B cell (primary cell): ENCODE measurements around the gene ODF2L. TPM values are rescaled to one million over a fixed set of nuclear protein-coding genes. Genes with fewer than 3 reads are reported as not detected.

Source experiments
- ATAC-seq: fragments of 200-7000 bp; cut with Tn5 transposase; one replicate; pipeline ENCODE4 v1.10.0; 2021; ENCODE audit warnings: low read depth, mild to moderate bottlenecking, moderate number of reproducible peaks, moderate library complexity
- CTCF ChIA-PET: fragments of 350-600 bp; sonication (Branson Sonifier 250); formaldehyde crosslinking; loops from one replicate; lab custom pipeline; 2021; ENCODE audit warnings: antibody characterized with exemption, inconsistent platforms; lab: Charles Lee
- POLR2A ChIA-PET: fragments of 350-600 bp; sonication (Branson Sonifier 250); formaldehyde crosslinking; loops from one replicate; lab custom pipeline; 2021; ENCODE audit warnings: antibody characterized with exemption; lab: Charles Lee
- DNase-seq: peaks from one replicate; pipeline ENCODE4 v3.0.0; 2013
- H2AFZ ChIP-seq: 2 replicates; pipeline ENCODE4 v1.6.1; 2012; ENCODE audit warnings: mild to moderate bottlenecking, low read depth, low read length; ENCODE audit not compliant: insufficient read depth, poor library complexity, severe bottlenecking
- H3K27ac ChIP-seq, 2 donors: 1 replicate in 1 of 2; 2 replicates in 1 of 2; pipeline ENCODE4 v1.5.1; 2012 to 2013; ENCODE audit warnings: low read length in 2 of 2, mild to moderate bottlenecking in 2 of 2, moderate library complexity in 1 of 2
- H3K27me3 ChIP-seq, 4 experiments: fragments of 200-600 bp in 1 of 4; sonication (generic) in 1 of 4; replicated peaks in 1 of 4; 1 replicate in 2 of 4; 2 replicates in 2 of 4; pipeline versions ENCODE4 v1.6.1 to v1.7.0; 2013 to 2016; ENCODE audit warnings: low read length in 3 of 4, mild to moderate bottlenecking in 2 of 4, mixed read lengths in 1 of 4, moderate library complexity in 1 of 4; ENCODE audit not compliant: insufficient read depth in 4 of 4, control insufficient read depth in 3 of 4; ENCODE audit errors: control extremely low read depth in 1 of 4
- H3K36me3 ChIP-seq, 2 experiments: replicated peaks in 1 of 2; 1 replicate in 1 of 2; 2 replicates in 1 of 2; pipeline versions ENCODE4 v1.6.1 to v1.7.1; 2013; ENCODE audit warnings: low read length in 1 of 2; ENCODE audit not compliant: insufficient read depth in 2 of 2, control insufficient read depth in 1 of 2; ENCODE audit errors: control extremely low read depth in 1 of 2, extremely low read depth in 1 of 2
- H3K4me1 ChIP-seq, 2 donors: fragments of 200-600 bp in 1 of 2; sonication (generic) in 1 of 2; 1 replicate in 1 of 2; 2 replicates in 1 of 2; pipeline versions ENCODE4 v1.5.1 to v1.6.1; 2013 to 2017; ENCODE audit warnings: low read length in 2 of 2; ENCODE audit not compliant: control insufficient read depth in 2 of 2, insufficient read depth in 2 of 2
- H3K4me2 ChIP-seq: replicated peaks from 2 replicates; pipeline ENCODE3; 2012; ENCODE audit warnings: mild to moderate bottlenecking, low read depth, low read length; ENCODE audit not compliant: poor library complexity, severe bottlenecking
- H3K4me3 ChIP-seq, 5 experiments: fragments of 200-600 bp in 1 of 5; sonication (generic) in 1 of 5; 1 replicate in 3 of 5; 2 replicates in 2 of 5; pipeline versions ENCODE4 v1.5.1 to v1.7.0; 2011 to 2016; ENCODE audit warnings: low read length in 4 of 5, mild to moderate bottlenecking in 4 of 5, low read depth in 2 of 5, control low read depth in 1 of 5, moderate library complexity in 1 of 5; ENCODE audit not compliant: insufficient read depth in 1 of 5; ENCODE audit errors: control extremely low read depth in 1 of 5, extremely low read depth in 1 of 5
- H3K79me2 ChIP-seq: fragments of 200-600 bp; sonication (generic); one replicate; pipeline ENCODE4 v1.6.0; 2016; ENCODE audit warnings: low read length; ENCODE audit not compliant: control insufficient read depth, insufficient read depth
- H3K9ac ChIP-seq: fragments of 200-600 bp; sonication (generic); 2 replicates; pipeline ENCODE4 v1.6.1; 2017; ENCODE audit warnings: mild to moderate bottlenecking, low read length, moderate library complexity
- H3K9me3 ChIP-seq, 3 donors: one replicate each; pipeline versions ENCODE4 v1.6.1 to v1.7.1; 2013; ENCODE audit warnings: low read length in 2 of 3; ENCODE audit not compliant: control insufficient read depth in 2 of 3, insufficient read depth in 1 of 3; ENCODE audit errors: control extremely low read depth in 1 of 3
- H4K20me1 ChIP-seq: 2 replicates; pipeline ENCODE4 v1.6.0; 2012; ENCODE audit warnings: mild to moderate bottlenecking, low read length; ENCODE audit not compliant: insufficient read depth, control insufficient read depth, poor library complexity, severe bottlenecking
- H3K27ac Mint-ChIP-seq: one replicate; pipeline ENCODE4 v1.8.0; 2021; ENCODE audit warnings: mixed read lengths
- H3K27me3 Mint-ChIP-seq: one replicate; pipeline ENCODE4 v1.8.0; 2021; ENCODE audit warnings: mixed read lengths
- H3K4me1 Mint-ChIP-seq: one replicate; pipeline ENCODE4 v1.8.0; 2021; ENCODE audit warnings: mixed read lengths
- H3K4me3 Mint-ChIP-seq: one replicate; pipeline ENCODE4 v1.8.0; 2021; ENCODE audit warnings: mixed read lengths
- H3K9me3 Mint-ChIP-seq: one replicate; pipeline ENCODE4 v1.8.0; 2022; ENCODE audit warnings: mixed read lengths; ENCODE audit not compliant: insufficient read depth
- EZH2 ChIP-seq: IDR thresholded peaks from 2 replicates; pipeline ENCODE4 v1.6.1; 2012; ENCODE audit warnings: borderline replicate concordance, low read depth, mild to moderate bottlenecking, moderate library complexity, low read length; ENCODE audit not compliant: insufficient read depth, poor library complexity, severe bottlenecking
- WGBS: methylation state at CpG from one replicate; pipeline ENCODE4 v1.1.5; 2013; ENCODE audit warnings: missing lambda C conversion rate; ENCODE audit not compliant: insufficient coverage; 5-methylcytosine and 5-hydroxymethylcytosine counted together
- intact Hi-C: fragments of 100-400 bp; cut with micrococcal nuclease; formaldehyde crosslinking; loops from one replicate; pipeline ENCODE4 v1.10.0; 2022
- polyA plus RNA-seq: library from polyadenylated mRNA; depleted of rRNA; stranded (reverse); fragments of >200 nt; gene quantifications from 2 replicates; pipeline ENCODE4 v1.2.3, GENCODE V29; 2012
- total RNA-seq, 2 donors: library from RNA; stranded (reverse); fragments of 120-200 nt in 1 of 2; gene quantifications; 1 replicate in 1 of 2; 2 replicates in 1 of 2; pipeline versions ENCODE4 v1.2.3 to v1.2.4, GENCODE V29; 2013 to 2022
- TF ChIP-seq, protein P1 (sequence below): fragments of 200-600 bp; IDR thresholded peaks from one replicate; pipeline ENCODE4 v1.8.0; 2022; ENCODE audit warnings: antibody characterized with exemption, mild to moderate bottlenecking

Gene ODF2L
- total and polyA plus RNA-seq, 2 donors (not counting 1 experiment from before 2014, with no cell fraction given) = 13.0 to 61.3 TPM

- Mint-ChIP-seq H3K27ac (no peak overlapping the region), H3K4me3 (no peak overlapping the region), H3K9me3 (peaks cover 8% of the 10 kb centered on the region), H3K4me1 (no peaks in the 10 kb centered on the region), H3K27me3 (no peaks in the 10 kb centered on the region)
- TF ChIP-seq EZH2 = no peak
- TF ChIP-seq, protein P1, sequence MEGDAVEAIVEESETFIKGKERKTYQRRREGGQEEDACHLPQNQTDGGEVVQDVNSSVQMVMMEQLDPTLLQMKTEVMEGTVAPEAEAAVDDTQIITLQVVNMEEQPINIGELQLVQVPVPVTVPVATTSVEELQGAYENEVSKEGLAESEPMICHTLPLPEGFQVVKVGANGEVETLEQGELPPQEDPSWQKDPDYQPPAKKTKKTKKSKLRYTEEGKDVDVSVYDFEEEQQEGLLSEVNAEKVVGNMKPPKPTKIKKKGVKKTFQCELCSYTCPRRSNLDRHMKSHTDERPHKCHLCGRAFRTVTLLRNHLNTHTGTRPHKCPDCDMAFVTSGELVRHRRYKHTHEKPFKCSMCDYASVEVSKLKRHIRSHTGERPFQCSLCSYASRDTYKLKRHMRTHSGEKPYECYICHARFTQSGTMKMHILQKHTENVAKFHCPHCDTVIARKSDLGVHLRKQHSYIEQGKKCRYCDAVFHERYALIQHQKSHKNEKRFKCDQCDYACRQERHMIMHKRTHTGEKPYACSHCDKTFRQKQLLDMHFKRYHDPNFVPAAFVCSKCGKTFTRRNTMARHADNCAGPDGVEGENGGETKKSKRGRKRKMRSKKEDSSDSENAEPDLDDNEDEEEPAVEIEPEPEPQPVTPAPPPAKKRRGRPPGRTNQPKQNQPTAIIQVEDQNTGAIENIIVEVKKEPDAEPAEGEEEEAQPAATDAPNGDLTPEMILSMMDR = no peak
- no peak overlapping the region for H3K9ac ChIP-seq
- DNase-seq = no peak
- no peaks in the 10 kb centered on the region for H3K4me1 ChIP-seq
- peaks cover 0 to 5% (median 0%) of the 10 kb centered on the region in 3 donors for H3K9me3 ChIP-seq
- no peak for ATAC-seq
- CTCF ChIA-PET = no interaction called here
- no peaks in the 10 kb centered on the region for H3K27me3 ChIP-seq
- H3K27ac ChIP-seq = no peak overlapping the region
- no peak overlapping the region for H2AFZ ChIP-seq
- no peak overlapping the region for H3K4me2 ChIP-seq
- intact Hi-C loops = no loop called here
- POLR2A ChIA-PET = no interaction called here
- no peaks in the 10 kb centered on the region for H4K20me1 ChIP-seq
- 92% methylated on average over 6 of the region's 7 CpGs for WGBS
- H3K79me2 ChIP-seq = no peaks in the 10 kb centered on the region
- no peaks in the 10 kb centered on the region for H3K36me3 ChIP-seq
- no peak overlapping the region for H3K4me3 ChIP-seq
Measured at GRCh38 chr1:86339906-86340305, 56.2 kb downstream of the ODF2L start.

- H3K27ac ChIP-seq = no peak overlapping the region
- no peaks in the 10 kb centered on the region for H4K20me1 ChIP-seq
- Mint-ChIP-seq H3K27ac (no peak overlapping the region), H3K9me3 (peaks cover 6% of the 10 kb centered on the region), H3K27me3 (no peaks in the 10 kb centered on the region), H3K4me3 (no peak overlapping the region), H3K4me1 (no peaks in the 10 kb centered on the region)
- H2AFZ ChIP-seq = no peak overlapping the region
- intact Hi-C loops = no loop called here
- no peak for DNase-seq
- H3K4me3 ChIP-seq = no peak overlapping the region
- no peak for ATAC-seq
- peaks cover 0 to 2% (median 0%) of the 10 kb centered on the region in 3 donors for H3K9me3 ChIP-seq
- TF ChIP-seq EZH2 = no peak
- WGBS = 58% methylated on average over 7 of the region's 7 CpGs
- CTCF ChIA-PET = no interaction called here
- no peaks in the 10 kb centered on the region for H3K79me2 ChIP-seq
- H3K4me2 ChIP-seq = no peak overlapping the region
- no peaks in the 10 kb centered on the region for H3K36me3 ChIP-seq
- H3K4me1 ChIP-seq = no peaks in the 10 kb centered on the region
- H3K9ac ChIP-seq = no peak overlapping the region
- POLR2A ChIA-PET = no interaction called here
- H3K27me3 ChIP-seq = no peaks in the 10 kb centered on the region
Measured at GRCh38 chr1:86339014-86339812, 56.9 kb downstream of the ODF2L start.
